Stimulated activated CD4-positive, alpha-beta T cell treated with anti-CD3 and anti-CD28 coated beads, Interleukin-15, amount 100 ng/mL, for 1 hour (primary cell): Measurements from ENCODE around the gene FLVCR1.
"Not testable (repeated sequence)": the region's sequence is repeated elsewhere in the genome, so short reads cannot be mapped to it uniquely, and the experiment has no call there.

Experiments used
- DNase-seq, 2 donors: peaks; one replicate each; pipeline ENCODE4 v3.0.0-alpha.2; 2020; ENCODE audit warnings: low read depth in 1 of 2, low spot score in 1 of 2

Gene FLVCR1

GRCh38 chr1:212860713-212861581, 2.9 kb downstream of the FLVCR1 start:
- DNase-seq = no peak

GRCh38 chr1:212862111-212862690, 4.1 kb downstream of the FLVCR1 start:
- no peak for DNase-seq

GRCh38 chr1:212863345-212863744, 5.3 kb downstream of the FLVCR1 start:
- not testable (repeated sequence) for DNase-seq

- no peak for DNase-seq
Observed at GRCh38 chr1:212864201-212864600, 6.1 kb downstream of the FLVCR1 start.

- no peak for DNase-seq
Observed at GRCh38 chr1:212867192-212867591, 9.1 kb downstream of the FLVCR1 start.

GRCh38 chr1:212871976-212872375, 13.9 kb downstream of the FLVCR1 start:
- no peak for DNase-seq

- no peak for DNase-seq
Observed at GRCh38 chr1:212873518-212873917, 15.4 kb downstream of the FLVCR1 start.

- DNase-seq = no peak
Observed at GRCh38 chr1:212878418-212878817, 20.3 kb downstream of the FLVCR1 start.

- no peak for DNase-seq
Observed at GRCh38 chr1:212879947-212880690, 22.0 kb downstream of the FLVCR1 start.

- no peak for DNase-seq
Observed at GRCh38 chr1:212884592-212884991, 26.5 kb downstream of the FLVCR1 start.

GRCh38 chr1:212892108-212892507, 34.0 kb downstream of the FLVCR1 start:
- DNase-seq = no peak

- DNase-seq = no peak
Observed at GRCh38 chr1:212899845-212900244, 41.8 kb downstream of the FLVCR1 start.

- no peak for DNase-seq
Observed at GRCh38 chr1:212901290-212901689, 43.2 kb downstream of the FLVCR1 start.

GRCh38 chr1:212902054-212902453, 44.0 kb downstream of the FLVCR1 start:
- no peak for DNase-seq

GRCh38 chr1:212903664-212904063, 45.6 kb downstream of the FLVCR1 start:
- no peak for DNase-seq

- not testable (repeated sequence) for DNase-seq
Observed at GRCh38 chr1:212908071-212908470, 50.0 kb downstream of the FLVCR1 start.

GRCh38 chr1:212908971-212909370, 50.9 kb downstream of the FLVCR1 start:
- no peak for DNase-seq

GRCh38 chr1:212909652-212910063, 51.6 kb downstream of the FLVCR1 start:
- DNase-seq = no peak

- DNase-seq = not testable (repeated sequence)
Observed at GRCh38 chr1:212910213-212910612, 52.1 kb downstream of the FLVCR1 start.

- not testable (repeated sequence) for DNase-seq
Observed at GRCh38 chr1:212913638-212914037, 55.6 kb downstream of the FLVCR1 start.

- not testable (repeated sequence) for DNase-seq
Observed at GRCh38 chr1:212914110-212914509, 56.0 kb downstream of the FLVCR1 start.

GRCh38 chr1:212914789-212915188, 56.7 kb downstream of the FLVCR1 start:
- DNase-seq = no peak
